ENCODE data around the gene CALD1. TPM values are rescaled to one million over a fixed set of nuclear protein-coding genes. Genes with fewer than 3 reads are reported as not detected.

CALD1 gene
- total RNA-seq, 1 donor from 2014 or later, result 7.2 TPM

GRCh38 chr7:134939136-134939535, 159.7 kb downstream of the CALD1 start:
- DNase-seq, result no peak
- intact Hi-C loops (cut with micrococcal nuclease), result no loop called here
- H3K27me3 Mint-ChIP-seq, result peaks cover 2% of the 10 kb centered on the region
- H3K4me1 Mint-ChIP-seq, result peaks cover 2% of the 10 kb centered on the region
- no peaks in the 10 kb centered on the region for H3K36me3 Mint-ChIP-seq (ENCODE audit: low read depth)
- H3K9me3 Mint-ChIP-seq, result no peaks in the 10 kb centered on the region
- H3K4me3 Mint-ChIP-seq, result no peak overlapping the region
- no peak overlapping the region for H3K27ac Mint-ChIP-seq

GRCh38 chr7:134940729-134941128, 161.3 kb downstream of the CALD1 start:
- Mint-ChIP-seq H3K4me1 (peaks cover 4% of the 10 kb centered on the region), H3K4me3 (no peak overlapping the region), H3K9me3 (no peaks in the 10 kb centered on the region), H3K36me3 (ENCODE audit: low read depth) (no peaks in the 10 kb centered on the region), H3K27me3 (peaks cover 2% of the 10 kb centered on the region), H3K27ac (no peak overlapping the region)
- no peak for DNase-seq
- intact Hi-C loops (cut with micrococcal nuclease), result no loop called here

GRCh38 chr7:134941185-134941900, 161.9 kb downstream of the CALD1 start:
- Mint-ChIP-seq H3K36me3 (ENCODE audit: low read depth) (no peaks in the 10 kb centered on the region), H3K4me3 (no peak overlapping the region), H3K27me3 (peaks cover 2% of the 10 kb centered on the region), H3K9me3 (no peaks in the 10 kb centered on the region), H3K4me1 (peaks cover 7% of the 10 kb centered on the region), H3K27ac (no peak overlapping the region)
- no peak for DNase-seq
- intact Hi-C loops (cut with micrococcal nuclease), result no loop called here

- Mint-ChIP-seq H3K36me3 (ENCODE audit: low read depth) (no peaks in the 10 kb centered on the region), H3K27ac (no peak overlapping the region), H3K4me1 (peaks cover 7% of the 10 kb centered on the region), H3K9me3 (no peaks in the 10 kb centered on the region), H3K4me3 (no peak overlapping the region), H3K27me3 (peaks cover 2% of the 10 kb centered on the region)
- DNase-seq, result no peak
- intact Hi-C loops (cut with micrococcal nuclease), result no loop called here
Observed at GRCh38 chr7:134941952-134942351, 162.5 kb downstream of the CALD1 start.

GRCh38 chr7:134942690-134943466, 163.4 kb downstream of the CALD1 start:
- no peaks in the 10 kb centered on the region for H3K36me3 Mint-ChIP-seq (ENCODE audit: low read depth)
- intact Hi-C loops (cut with micrococcal nuclease), result no loop called here
- H3K27ac Mint-ChIP-seq, result no peak overlapping the region
- no peak for DNase-seq
- H3K27me3 Mint-ChIP-seq, result peaks cover 2% of the 10 kb centered on the region
- H3K9me3 Mint-ChIP-seq, result no peaks in the 10 kb centered on the region
- H3K4me3 Mint-ChIP-seq, result no peak overlapping the region
- peaks cover 7% of the 10 kb centered on the region for H3K4me1 Mint-ChIP-seq

- no peak overlapping the region for H3K27ac Mint-ChIP-seq
Observed at GRCh38 chr7:134943785-134944400, 164.5 kb downstream of the CALD1 start.

GRCh38 chr7:134945691-134946090, 166.3 kb downstream of the CALD1 start:
- intact Hi-C loops (cut with micrococcal nuclease), result loop anchor here (1.0 to 5.0 kb wide), 2 partner anchors 25 to 78 kb away; no protein-coding TSS in a partner anchor
- Mint-ChIP-seq H3K36me3 (ENCODE audit: low read depth) (no peaks in the 10 kb centered on the region), H3K27me3 (peaks cover 2% of the 10 kb centered on the region), H3K27ac (no peak overlapping the region), H3K9me3 (no peaks in the 10 kb centered on the region), H3K4me1 (peaks cover 7% of the 10 kb centered on the region), H3K4me3 (no peak overlapping the region)
- no peak for DNase-seq

More at GRCh38 chr7:134943785-134944400, 164.5 kb downstream of the CALD1 start:
- intact Hi-C loops (cut with micrococcal nuclease), result no loop called here
- no peaks in the 10 kb centered on the region for H3K9me3 Mint-ChIP-seq
- peaks cover 2% of the 10 kb centered on the region for H3K27me3 Mint-ChIP-seq
- DNase-seq, result no peak
- H3K4me3 Mint-ChIP-seq, result no peak overlapping the region
- no peaks in the 10 kb centered on the region for H3K36me3 Mint-ChIP-seq (ENCODE audit: low read depth)
- peaks cover 7% of the 10 kb centered on the region for H3K4me1 Mint-ChIP-seq

- intact Hi-C loops (cut with micrococcal nuclease), result loop anchor here (1.0 to 5.0 kb wide), 2 partner anchors 26 to 79 kb away; no protein-coding TSS in a partner anchor
Observed at GRCh38 chr7:134946260-134946659, 166.8 kb downstream of the CALD1 start.

GRCh38 chr7:134947329-134947728, 167.9 kb downstream of the CALD1 start:
- Mint-ChIP-seq H3K4me1 (peaks cover 7% of the 10 kb centered on the region), H3K27me3 (peaks cover 2% of the 10 kb centered on the region), H3K9me3 (no peaks in the 10 kb centered on the region), H3K4me3 (no peak overlapping the region), H3K36me3 (ENCODE audit: low read depth) (no peaks in the 10 kb centered on the region), H3K27ac (no peak overlapping the region)
- intact Hi-C loops (cut with micrococcal nuclease), result loop anchor here (5.0 kb wide), 1 partner anchor 80 kb away; no protein-coding TSS in a partner anchor
- DNase-seq, result no peak

More at GRCh38 chr7:134946260-134946659, 166.8 kb downstream of the CALD1 start:
- Mint-ChIP-seq H3K36me3 (ENCODE audit: low read depth) (no peaks in the 10 kb centered on the region), H3K27ac (no peak overlapping the region), H3K4me3 (no peak overlapping the region), H3K9me3 (no peaks in the 10 kb centered on the region), H3K4me1 (peaks cover 7% of the 10 kb centered on the region), H3K27me3 (peaks cover 2% of the 10 kb centered on the region)
- no peak for DNase-seq

GRCh38 chr7:134947831-134948230, 168.4 kb downstream of the CALD1 start:
- Mint-ChIP-seq H3K4me1 (peaks cover 7% of the 10 kb centered on the region), H3K9me3 (no peaks in the 10 kb centered on the region), H3K4me3 (no peak overlapping the region)

GRCh38 chr7:134948246-134948645, 168.8 kb downstream of the CALD1 start:
- H3K27ac Mint-ChIP-seq, result no peak overlapping the region

More at GRCh38 chr7:134947831-134948230, 168.4 kb downstream of the CALD1 start:
- H3K36me3 Mint-ChIP-seq (ENCODE audit: low read depth), result no peaks in the 10 kb centered on the region
- intact Hi-C loops (cut with micrococcal nuclease), result loop anchor here (5.0 kb wide), 1 partner anchor 81 kb away; no protein-coding TSS in a partner anchor
- H3K27ac Mint-ChIP-seq, result no peak overlapping the region
- H3K27me3 Mint-ChIP-seq, result peaks cover 2% of the 10 kb centered on the region
- no peak for DNase-seq

GRCh38 chr7:134948736-134949135, 169.3 kb downstream of the CALD1 start:
- no peaks in the 10 kb centered on the region for H3K9me3 Mint-ChIP-seq

More at GRCh38 chr7:134948246-134948645, 168.8 kb downstream of the CALD1 start:
- intact Hi-C loops (cut with micrococcal nuclease), result loop anchor here (5.0 kb wide), 1 partner anchor 81 kb away; no protein-coding TSS in a partner anchor
- Mint-ChIP-seq H3K9me3 (no peaks in the 10 kb centered on the region), H3K36me3 (ENCODE audit: low read depth) (no peaks in the 10 kb centered on the region), H3K4me3 (no peak overlapping the region), H3K27me3 (no peaks in the 10 kb centered on the region), H3K4me1 (peaks cover 7% of the 10 kb centered on the region)
- no peak for DNase-seq

GRCh38 chr7:134949171-134949570, 169.7 kb downstream of the CALD1 start:
- Mint-ChIP-seq H3K27me3 (no peaks in the 10 kb centered on the region), H3K36me3 (ENCODE audit: low read depth) (no peaks in the 10 kb centered on the region), H3K27ac (no peak overlapping the region), H3K9me3 (no peaks in the 10 kb centered on the region), H3K4me1 (peaks cover 7% of the 10 kb centered on the region), H3K4me3 (no peak overlapping the region)
- no peak for DNase-seq
- intact Hi-C loops (cut with micrococcal nuclease), result loop anchor here (5.0 kb wide), 1 partner anchor 82 kb away; no protein-coding TSS in a partner anchor

More at GRCh38 chr7:134948736-134949135, 169.3 kb downstream of the CALD1 start:
- Mint-ChIP-seq H3K4me1 (peaks cover 7% of the 10 kb centered on the region), H3K27me3 (no peaks in the 10 kb centered on the region), H3K36me3 (ENCODE audit: low read depth) (no peaks in the 10 kb centered on the region), H3K4me3 (no peak overlapping the region), H3K27ac (no peak overlapping the region)
- intact Hi-C loops (cut with micrococcal nuclease), result loop anchor here (5.0 kb wide), 1 partner anchor 81 kb away; no protein-coding TSS in a partner anchor
- DNase-seq, result no peak
